ENCODE measurements around the gene CPLANE1. TPM values are rescaled to one million over a fixed set of nuclear protein-coding genes. Genes with fewer than 3 reads are reported as not detected.

Gene CPLANE1
- total and polyA plus RNA-seq, 2 of the 4 experiments (the other 2 are of a cell fraction): 4.4 to 17.9 TPM

- no peaks in the 10 kb centered on the region for H3K9me1 ChIP-seq (ENCODE audit: insufficient read depth, low read length)
- no peaks in the 10 kb centered on the region for H3K27me3 ChIP-seq (ENCODE audit: control insufficient read depth, insufficient read depth, low read length)
- H3K9ac ChIP-seq (ENCODE audit: low read depth, low read length): no peak overlapping the region
- H3K4me1 ChIP-seq (ENCODE audit: control insufficient read depth, insufficient read depth, low read length): no peaks in the 10 kb centered on the region
- H4K20me1 ChIP-seq (ENCODE audit: insufficient read depth, low read length): no peaks in the 10 kb centered on the region
- DNase-seq (no peak), ATAC-seq (ENCODE audit: low read depth) (no peak)
- no peak overlapping the region for H4K91ac ChIP-seq (ENCODE audit: insufficient read depth, low read depth, low read length)
- no peaks in the 10 kb centered on the region for H3K9me3 ChIP-seq (ENCODE audit: control insufficient read depth, insufficient read depth, low read length)
- H2AK9ac ChIP-seq (replicated peaks; ENCODE audit: low read depth, low read length, poor library complexity): no peak overlapping the region
- no peak for TF ChIP-seq FOS (IDR thresholded peaks at IDR 0.05; ENCODE audit: low read depth, low read length)
- no peak for TF ChIP-seq RAD21 (IDR thresholded peaks at IDR 0.05; ENCODE audit: low read length)
- no peak for TF ChIP-seq MAFK (IDR thresholded peaks at IDR 0.05; ENCODE audit: low read depth, low read length)
- no peak for TF ChIP-seq CTCF (conservative IDR thresholded peaks at IDR 0.05; ENCODE audit: low read depth, low read length)
- TF ChIP-seq CEBPB (IDR thresholded peaks at IDR 0.05; ENCODE audit: low read depth, low read length): no peak
- TF ChIP-seq USF2 (IDR thresholded peaks at IDR 0.05; ENCODE audit: low read depth, low read length): no peak
- TF ChIP-seq RCOR1 (IDR thresholded peaks at IDR 0.05; ENCODE audit: insufficient replicate concordance, low read length): no peak
- TF ChIP-seq SMC3 (IDR thresholded peaks at IDR 0.05; ENCODE audit: low read depth, low read length): no peak
- no peak for TF ChIP-seq CHD1 (IDR thresholded peaks at IDR 0.05; ENCODE audit: low read depth, low read length)
- TF ChIP-seq ELK1 (IDR thresholded peaks at IDR 0.05; ENCODE audit: borderline replicate concordance, low read depth, low read length): no peak
- TF ChIP-seq POLR2A (IDR thresholded peaks at IDR 0.05; ENCODE audit: low read depth, low read length): no peak
- TF ChIP-seq MXI1 (IDR thresholded peaks at IDR 0.05; ENCODE audit: borderline replicate concordance, low read depth, low read length): no peak
- no peak for TF ChIP-seq MAZ (IDR thresholded peaks at IDR 0.05; ENCODE audit: borderline replicate concordance, low read depth, low read length)
- no peak for TF ChIP-seq NFE2L2 (IDR thresholded peaks at IDR 0.05; ENCODE audit: low read depth, low read length)
- H2BK15ac ChIP-seq (ENCODE audit: low read depth, low read length): no peak overlapping the region
- H3K14ac ChIP-seq (replicated peaks; ENCODE audit: low read depth, low read length): no peak overlapping the region
- no peak overlapping the region for H2BK120ac ChIP-seq (ENCODE audit: low read depth, low read length)
- WGBS, 2 experiments (ENCODE audit: extremely low coverage in 2 of 2, insufficient read length in 1 of 2): 100% methylated on average over 1 of the region's 3 CpGs; no CpG with 5 or more reads in 1 of the 2 experiments
- H2BK20ac ChIP-seq (ENCODE audit: low read depth, low read length): no peak overlapping the region
- dilution Hi-C loops (cut with HindIII; ENCODE audit: low sequenced_read_pairs, unreplicated experiment): no loop called here
- H3K56ac ChIP-seq (ENCODE audit: extremely low read depth, insufficient read depth, low read length): no peak overlapping the region
- peaks cover 17% of the 10 kb centered on the region for H3K36me3 ChIP-seq (ENCODE audit: control insufficient read depth, insufficient read depth, low read length)
- POLR2A ChIA-PET (ENCODE audit: unreplicated experiment): no interaction called here
- no TSS peak for BruUV-seq (replicated peaks)
- intact Hi-C loops (cut with micrococcal nuclease): no loop called here
- CTCF ChIA-PET: no interaction called here
- H3K23ac ChIP-seq (ENCODE audit: low read depth, low read length): no peak overlapping the region
- no peak overlapping the region for H3K18ac ChIP-seq (ENCODE audit: low read depth, low read length)
- H2BK5ac ChIP-seq (ENCODE audit: low read depth, low read length, poor library complexity, severe bottlenecking): no peak overlapping the region
- in situ Hi-C loops (cut with MboI; ENCODE audit: low sequenced_read_pairs): no loop called here
- H3K79me1 ChIP-seq (ENCODE audit: low read depth in 1 of 2, low read length in 2 of 2): no peaks in the 10 kb centered on the region
- no peak overlapping the region for H3K4me2 ChIP-seq (ENCODE audit: low read depth, low read length)
- no peak overlapping the region for H2AK5ac ChIP-seq (ENCODE audit: low read depth, low read length)
- no peak overlapping the region for H4K8ac ChIP-seq (ENCODE audit: low read depth in 2 of 2, low read length in 2 of 2)
- H3K4me3 ChIP-seq (ENCODE audit: insufficient read depth, low read depth, low read length): no peak overlapping the region
- no peak overlapping the region for H4K5ac ChIP-seq (ENCODE audit: low read depth, low read length)
- H3K27ac ChIP-seq (ENCODE audit: insufficient read depth, low read length): no peak overlapping the region
- no peak overlapping the region for H3K4ac ChIP-seq (ENCODE audit: low read depth, low read length)
- H2AFZ ChIP-seq (replicated peaks; ENCODE audit: low read length, poor library complexity): no peak overlapping the region
Observed at GRCh38 chr5:37109338-37109737, 139.8 kb downstream of the CPLANE1 start.
